ENCODE results near the gene NCDN.

Gene NCDN

GRCh38 chr1:35557611-35558373, at the start of gene NCDN:
NCDN (plus strand) TSS chr1:35557799; CDS start chr1:35558191, 392 bp downstream.
- peak; percentile 96 for DNase-seq

GRCh38 chr1:35507947-35508346, 49.7 kb upstream of the NCDN start:
- no peak for DNase-seq

- no peak for DNase-seq
These were observed 48.0 kb upstream of the NCDN start for GRCh38 chr1:35509558-35509957.

- no peak for DNase-seq
These were observed 46.3 kb upstream of the NCDN start for GRCh38 chr1:35511305-35511704.

- no peak for DNase-seq
These were observed 39.4 kb upstream of the NCDN start for GRCh38 chr1:35518183-35518582.

- no peak for DNase-seq
These were observed 38.2 kb upstream of the NCDN start for GRCh38 chr1:35519432-35519831.

GRCh38 chr1:35524106-35524505, 33.5 kb upstream of the NCDN start:
- no peak for DNase-seq

GRCh38 chr1:35530168-35530567, 27.4 kb upstream of the NCDN start:
- DNase-seq = no peak

- no peak for DNase-seq
These were observed 26.7 kb upstream of the NCDN start for GRCh38 chr1:35530946-35531345.

GRCh38 chr1:35531368-35531767, 26.2 kb upstream of the NCDN start:
- no peak for DNase-seq

- no peak for DNase-seq
These were observed 24.9 kb upstream of the NCDN start for GRCh38 chr1:35532497-35533223.

GRCh38 chr1:35533586-35533985, 24.0 kb upstream of the NCDN start:
- no peak for DNase-seq

GRCh38 chr1:35535243-35535642, 22.4 kb upstream of the NCDN start:
- no peak for DNase-seq

- no peak for DNase-seq
These were observed 20.9 kb upstream of the NCDN start for GRCh38 chr1:35536556-35537162.

GRCh38 chr1:35537806-35538205, 19.8 kb upstream of the NCDN start:
- no peak for DNase-seq

- no peak for DNase-seq
These were observed 18.4 kb upstream of the NCDN start for GRCh38 chr1:35539073-35539823.

GRCh38 chr1:35539824-35540261, 17.8 kb upstream of the NCDN start:
- no peak for DNase-seq

- DNase-seq = peak; percentile 26
These were observed 12.6 kb upstream of the NCDN start for GRCh38 chr1:35544976-35545375.

GRCh38 chr1:35546614-35547013, 11.0 kb upstream of the NCDN start:
- DNase-seq = no peak

- DNase-seq = no peak
These were observed 3.7 kb upstream of the NCDN start for GRCh38 chr1:35553851-35554250.

- DNase-seq = no peak
These were observed 3.1 kb upstream of the NCDN start for GRCh38 chr1:35554266-35555211.

GRCh38 chr1:35555212-35555584, 2.4 kb upstream of the NCDN start:
- DNase-seq = no peak
